HG02840 (cell line): Measurements from ENCODE around the gene MAST4.
A peak's percentile ranks its signal among the peaks of the same experiment; 100 is the strongest.

Source experiments
- ATAC-seq: cut with Tn5 transposase; IDR thresholded peaks from one replicate; pipeline ENCODE4 v1.9.1; 2021; ENCODE audit warnings: mild to moderate bottlenecking, moderate library complexity, moderate number of reproducible peaks; ENCODE audit not compliant: unreplicated experiment, low FRiP score

MAST4 gene

GRCh38 chr5:67209141-67209771, 613.1 kb downstream of the MAST4 start:
- ATAC-seq, result no peak

- no peak for ATAC-seq
Observed at GRCh38 chr5:67211926-67212325, 615.7 kb downstream of the MAST4 start.

GRCh38 chr5:67214036-67214435, 617.8 kb downstream of the MAST4 start:
- no peak for ATAC-seq

GRCh38 chr5:67214707-67215447, 618.7 kb downstream of the MAST4 start:
- no peak for ATAC-seq

GRCh38 chr5:67215519-67216471, 619.6 kb downstream of the MAST4 start:
- peak; percentile 99 for ATAC-seq

- no peak for ATAC-seq
Observed at GRCh38 chr5:67216564-67216963, 620.4 kb downstream of the MAST4 start.
